ENCODE results near the gene ATXN1.

The ATXN1 gene

GRCh38 chr6:16687045-16687444, 74.2 kb downstream of the ATXN1 start:
- ChIA-PET CTCF (no interaction called here), POLR2A (no interaction called here)
- TF ChIP-seq HDGF (IDR thresholded peaks at IDR 0.05; ENCODE audit: borderline replicate concordance) (no peak), PKNOX1 (IDR thresholded peaks at IDR 0.05) (no peak), ARNT (IDR thresholded peaks at IDR 0.05) (no peak), FOXK2 (IDR thresholded peaks at IDR 0.05) (no peak), NFRKB (IDR thresholded peaks at IDR 0.05) (no peak), TARDBP (IDR thresholded peaks at IDR 0.05) (no peak), L3MBTL2 (conservative IDR thresholded peaks at IDR 0.05) (no peak), CTBP1 (IDR thresholded peaks at IDR 0.05; ENCODE audit: borderline replicate concordance) (no peak), SUZ12 (IDR thresholded peaks at IDR 0.05) (no peak), BHLHE40 (IDR thresholded peaks at IDR 0.05; ENCODE audit: borderline replicate concordance) (no peak), ZNF384 (IDR thresholded peaks at IDR 0.05) (no peak), SP1 (IDR thresholded peaks at IDR 0.05) (no peak), ELF4 (IDR thresholded peaks at IDR 0.05) (no peak), LEF1 (IDR thresholded peaks at IDR 0.05; ENCODE audit: borderline replicate concordance) (no peak), FOXA1 (IDR thresholded peaks at IDR 0.05) (no peak), FOXM1 (IDR thresholded peaks at IDR 0.05; ENCODE audit: borderline replicate concordance) (no peak)
- DNase-seq (ENCODE audit: extremely low spot score): no peak

DNA sequence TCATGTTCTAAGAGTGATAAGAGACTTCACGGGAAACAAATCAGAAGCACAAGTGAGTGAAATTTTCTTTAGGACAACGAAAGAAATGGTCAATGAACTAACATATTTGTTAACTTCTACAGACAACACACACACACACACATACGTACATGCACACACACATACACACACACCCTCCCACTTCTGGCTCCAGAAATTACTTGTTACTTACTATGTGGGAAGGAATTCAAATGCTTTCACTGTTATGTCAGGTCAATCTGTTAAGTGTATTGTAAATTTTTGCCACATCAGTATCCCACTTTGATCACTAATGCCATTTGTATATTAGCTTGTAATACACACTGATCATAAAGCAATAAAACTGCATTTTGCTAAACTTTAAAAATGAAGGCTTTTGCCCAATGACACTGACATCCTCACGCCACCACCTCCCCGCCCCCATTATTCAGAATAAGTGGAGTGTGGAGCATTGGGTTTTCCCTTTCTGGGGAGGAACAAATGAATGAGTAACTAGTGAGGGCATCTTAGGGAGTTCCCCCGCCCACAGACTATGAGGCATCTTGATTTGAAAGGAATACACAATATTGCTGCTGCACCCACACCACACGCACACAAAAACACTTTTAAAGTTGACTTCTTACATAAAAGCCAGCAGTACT, 76.2 kb downstream of the ATXN1 start:
- ChIA-PET POLR2A (no interaction called here), CTCF (no interaction called here)
- DNase-seq (ENCODE audit: extremely low spot score): no peak
- no peak for TF ChIP-seq PKNOX1 (IDR thresholded peaks at IDR 0.05)
- TF ChIP-seq NFRKB (IDR thresholded peaks at IDR 0.05): no peak
- TF ChIP-seq LEF1 (IDR thresholded peaks at IDR 0.05; ENCODE audit: borderline replicate concordance): no peak
- TF ChIP-seq L3MBTL2 (conservative IDR thresholded peaks at IDR 0.05): no peak
- TF ChIP-seq ZNF384 (IDR thresholded peaks at IDR 0.05): no peak
- TF ChIP-seq SUZ12 (IDR thresholded peaks at IDR 0.05): no peak
- TF ChIP-seq ARNT (IDR thresholded peaks at IDR 0.05): no peak
- no peak for TF ChIP-seq BHLHE40 (IDR thresholded peaks at IDR 0.05; ENCODE audit: borderline replicate concordance)
- no peak for TF ChIP-seq FOXM1 (IDR thresholded peaks at IDR 0.05; ENCODE audit: borderline replicate concordance)

DNA sequence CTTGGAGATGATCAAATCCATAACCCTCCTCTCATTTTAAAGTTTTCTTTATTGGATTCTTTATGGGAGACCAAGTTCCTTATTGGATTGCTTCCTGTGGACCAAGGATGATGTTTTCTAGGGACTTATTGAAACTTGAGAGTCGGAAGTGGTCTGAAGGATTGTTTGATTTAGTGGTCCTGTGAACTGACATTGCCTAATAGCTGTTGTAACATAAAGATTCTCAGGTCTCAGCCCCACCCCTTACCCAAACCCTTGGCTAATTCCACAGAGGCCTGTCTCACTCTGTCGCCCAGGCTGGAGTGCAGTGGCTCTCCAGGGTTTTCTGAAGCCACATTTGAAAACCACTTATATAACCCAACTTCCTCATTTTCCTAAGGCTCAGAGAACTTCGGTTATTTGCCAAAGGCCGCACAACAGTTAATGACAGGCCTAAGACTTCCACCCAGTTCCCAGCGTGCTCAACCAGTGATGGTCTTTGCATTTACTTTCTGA, 77.0 kb downstream of the ATXN1 start:
- no peak for DNase-seq (ENCODE audit: extremely low spot score)
- no peak for TF ChIP-seq ARNT (IDR thresholded peaks at IDR 0.05)
- TF ChIP-seq PKNOX1 (IDR thresholded peaks at IDR 0.05): peak; percentile 56
- ChIA-PET CTCF (no interaction called here), POLR2A (no interaction called here)

DNA sequence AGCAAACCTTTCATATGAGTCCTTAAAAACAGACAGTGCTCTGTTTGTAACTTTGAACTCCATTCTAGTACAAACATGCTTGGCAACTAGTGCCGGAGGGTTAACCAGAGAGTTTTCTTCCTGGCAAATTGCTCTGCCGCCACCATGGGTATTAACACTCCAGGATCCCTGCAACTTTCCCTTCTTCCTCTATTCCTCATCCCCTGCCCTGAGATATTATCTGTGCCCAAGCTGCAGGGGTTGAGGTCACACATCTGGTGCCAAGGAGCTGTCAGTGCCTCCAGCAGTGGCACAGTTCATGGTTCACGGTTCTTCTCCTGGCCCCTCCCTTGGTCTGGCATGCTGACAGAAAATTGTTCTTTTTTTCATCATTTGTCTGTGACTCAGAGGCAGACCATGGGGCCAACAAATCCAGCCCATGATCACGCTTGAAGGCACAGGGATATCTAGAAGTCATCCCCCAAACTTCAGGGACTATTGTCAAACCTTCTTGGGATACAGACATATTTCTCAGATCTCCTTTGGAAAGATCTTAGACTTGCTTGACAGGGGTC, 77.5 kb downstream of the ATXN1 start:
- no peak for DNase-seq (ENCODE audit: extremely low spot score)
- ChIA-PET POLR2A (interaction anchor here (1.2 kb wide), 1 partner anchor 78 kb away, joined by 3 read pairs; the partner anchor contains the start of gene ATXN1), CTCF (no interaction called here)
- TF ChIP-seq FOXK2 (IDR thresholded peaks at IDR 0.05) (no peak), HDGF (IDR thresholded peaks at IDR 0.05; ENCODE audit: borderline replicate concordance) (no peak), FOXA1 (IDR thresholded peaks at IDR 0.05) (no peak), SP1 (IDR thresholded peaks at IDR 0.05) (no peak), PKNOX1 (IDR thresholded peaks at IDR 0.05) (no peak), NFRKB (IDR thresholded peaks at IDR 0.05) (no peak), BHLHE40 (IDR thresholded peaks at IDR 0.05; ENCODE audit: borderline replicate concordance) (no peak), TARDBP (IDR thresholded peaks at IDR 0.05) (no peak)

DNA sequence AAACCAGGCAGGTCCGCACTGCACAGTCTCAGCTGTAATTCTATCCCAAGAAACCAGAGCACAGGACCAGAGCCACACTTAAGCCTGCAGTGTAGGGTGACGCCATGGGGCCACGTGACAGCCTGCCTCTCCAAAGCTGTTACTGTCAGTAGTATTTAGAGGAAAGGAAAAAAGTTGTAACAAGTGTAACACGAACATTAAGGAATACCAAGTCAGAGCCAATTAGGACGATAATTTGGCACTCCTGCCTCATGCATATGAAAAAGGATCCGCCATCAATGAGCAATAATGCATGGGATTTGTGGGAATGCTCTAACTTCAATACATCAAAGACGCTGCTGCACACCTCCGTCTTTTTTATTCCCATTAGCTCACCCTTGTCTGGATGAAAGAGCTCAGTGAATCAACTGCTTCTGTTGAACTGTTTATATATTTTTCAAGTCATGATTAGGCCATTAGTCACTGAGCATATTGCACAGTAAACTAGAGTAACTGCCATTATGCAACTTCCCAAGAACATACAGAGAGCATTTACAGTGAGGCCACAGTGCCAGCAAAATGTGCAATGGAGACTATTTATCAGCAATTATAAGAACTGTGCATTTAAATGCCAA, 79.9 kb downstream of the ATXN1 start:
- DNase-seq (ENCODE audit: extremely low spot score): peak; percentile 63
- CTCF ChIA-PET: interaction anchor here (0.6 to 1.1 kb wide), 3 partner anchors 50 to 167 kb away, joined by 3 to 4 read pairs (median 3); no protein-coding TSS in a partner anchor
- TF ChIP-seq L3MBTL2 (conservative IDR thresholded peaks at IDR 0.05): no peak
- no peak for TF ChIP-seq FOXM1 (IDR thresholded peaks at IDR 0.05; ENCODE audit: borderline replicate concordance)
- TF ChIP-seq CTBP1 (IDR thresholded peaks at IDR 0.05; ENCODE audit: borderline replicate concordance): no peak
- no peak for TF ChIP-seq ELF4 (IDR thresholded peaks at IDR 0.05)
- POLR2A ChIA-PET: interaction anchor here (0.8 to 1.2 kb wide), 2 partner anchors 17 to 80 kb away, joined by 3 read pairs; partner anchors contain the start of gene ATXN1

GRCh38 chr6:16679050-16679449, 82.2 kb downstream of the ATXN1 start:
- POLR2A ChIA-PET: no interaction called here
- no peak for TF ChIP-seq SUZ12 (IDR thresholded peaks at IDR 0.05)
- no peak for TF ChIP-seq CTBP1 (IDR thresholded peaks at IDR 0.05; ENCODE audit: borderline replicate concordance)
- TF ChIP-seq FOXM1 (IDR thresholded peaks at IDR 0.05; ENCODE audit: borderline replicate concordance): no peak
- no peak for TF ChIP-seq ARNT (IDR thresholded peaks at IDR 0.05)
- TF ChIP-seq HDGF (IDR thresholded peaks at IDR 0.05; ENCODE audit: borderline replicate concordance): no peak
- TF ChIP-seq TARDBP (IDR thresholded peaks at IDR 0.05): no peak
- TF ChIP-seq FOXK2 (IDR thresholded peaks at IDR 0.05): no peak
- no peak for TF ChIP-seq SP1 (IDR thresholded peaks at IDR 0.05)
- TF ChIP-seq NFRKB (IDR thresholded peaks at IDR 0.05): no peak
- no peak for TF ChIP-seq FOXA1 (IDR thresholded peaks at IDR 0.05)
- TF ChIP-seq LEF1 (IDR thresholded peaks at IDR 0.05; ENCODE audit: borderline replicate concordance): no peak
- no peak for TF ChIP-seq BHLHE40 (IDR thresholded peaks at IDR 0.05; ENCODE audit: borderline replicate concordance)
- TF ChIP-seq ZNF384 (IDR thresholded peaks at IDR 0.05): no peak
- no peak for DNase-seq (ENCODE audit: extremely low spot score)
- CTCF ChIA-PET: no interaction called here

Data from HEK293T (cell line).